ENCODE data around the gene HACD1.
"Not testable (repeated sequence)": the region's sequence is repeated elsewhere in the genome, so short reads cannot be mapped to it uniquely, and the experiment has no call there.

Gene HACD1

GRCh38 chr10:17597386-17597785, 19.8 kb downstream of the HACD1 start:
- H3K79me1 ChIP-seq (replicated peaks; ENCODE audit: low read length, poor library complexity, severe bottlenecking) = peaks cover 4% of the 10 kb centered on the region
- H3K4me1 ChIP-seq (ENCODE audit: control insufficient read depth, insufficient read depth, low read depth, low read length) = no peaks in the 10 kb centered on the region
- no peak overlapping the region for H3K9ac ChIP-seq (ENCODE audit: low read length)
- no peak overlapping the region for H2BK15ac ChIP-seq (ENCODE audit: low read depth, poor library complexity, severe bottlenecking)
- H3K4ac ChIP-seq (ENCODE audit: low read depth in 1 of 2, low read length in 2 of 2) = no peak overlapping the region
- H2BK5ac ChIP-seq (ENCODE audit: low read depth, low read length, poor library complexity, severe bottlenecking) = no peak overlapping the region
- H3K27me3 ChIP-seq (ENCODE audit: control insufficient read depth in 1 of 2, insufficient read depth in 1 of 2, low read length in 2 of 2) = no peaks in the 10 kb centered on the region
- H2AFZ ChIP-seq (ENCODE audit: low read depth, low read length) = no peak overlapping the region
- no peak for DNase-seq
- no peak overlapping the region for H3K23ac ChIP-seq (ENCODE audit: low read length in 2 of 2)
- H3K18ac ChIP-seq (ENCODE audit: low read depth in 1 of 2, low read length in 2 of 2) = no peak overlapping the region
- H3K36me3 ChIP-seq (ENCODE audit: control insufficient read depth in 1 of 2, insufficient read depth in 2 of 2, low read depth in 1 of 2, low read length in 2 of 2) = no peaks in the 10 kb centered on the region
- no peak overlapping the region for H3K27ac ChIP-seq (ENCODE audit: low read length, poor library complexity, severe bottlenecking)
- WGBS = 88% methylated on average over 3 of the region's 3 CpGs
- no peak overlapping the region for H2AK5ac ChIP-seq (ENCODE audit: low read length, severe bottlenecking)
- H3K9me3 ChIP-seq (ENCODE audit: control insufficient read depth, low read length) = no peaks in the 10 kb centered on the region
- H4K91ac ChIP-seq (ENCODE audit: low read length) = no peak overlapping the region
- H2BK12ac ChIP-seq (ENCODE audit: low read length in 2 of 2) = no peak overlapping the region
- no peak overlapping the region for H4K8ac ChIP-seq (ENCODE audit: low read length)
- H3K4me3 ChIP-seq (ENCODE audit: insufficient read depth in 1 of 2, low read depth in 1 of 2, low read length in 2 of 2) = no peak overlapping the region
- no peak overlapping the region for H3K4me2 ChIP-seq (ENCODE audit: low read length, poor library complexity, severe bottlenecking)
- H2BK120ac ChIP-seq (ENCODE audit: low read depth, low read length) = no peak overlapping the region
- H3K14ac ChIP-seq (ENCODE audit: low read length in 2 of 2) = no peak overlapping the region

DNA sequence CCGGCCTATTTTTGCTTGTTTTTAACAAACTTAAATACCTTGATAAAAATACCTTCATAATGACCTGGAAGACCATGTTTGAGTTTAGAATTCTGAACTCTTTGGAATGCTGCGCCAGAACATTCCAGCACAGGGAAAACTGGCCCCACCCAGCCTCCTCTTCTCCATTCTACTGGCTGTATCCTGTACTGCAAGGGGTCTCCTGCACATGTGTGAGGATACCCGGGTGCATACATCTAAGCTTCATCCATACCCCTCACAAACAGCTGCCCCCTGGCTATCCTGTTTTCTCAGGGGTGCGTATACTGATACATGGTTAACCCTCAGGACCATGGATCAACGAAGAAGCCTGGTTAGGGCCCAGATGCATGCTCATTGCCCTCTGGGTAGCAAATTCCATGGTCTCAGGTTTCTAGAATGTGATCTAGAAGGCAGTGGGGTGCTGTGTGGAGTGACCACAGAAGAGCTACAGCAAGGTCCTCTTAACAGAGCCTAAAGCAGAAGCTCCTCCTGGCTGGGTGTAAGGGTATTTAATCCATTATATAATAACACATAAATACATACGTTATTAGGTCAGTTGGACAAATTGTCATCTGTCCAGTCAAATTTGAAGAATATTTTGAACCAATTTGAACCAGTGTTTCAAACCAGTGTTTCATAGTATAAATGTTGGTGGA, 26.1 kb downstream of the HACD1 start:
- Histone ChIP-seq H3K9ac (ENCODE audit: low read length) (no peak overlapping the region), H2BK120ac (ENCODE audit: low read depth, low read length) (no peak overlapping the region), H2AK5ac (ENCODE audit: low read length, severe bottlenecking) (no peak overlapping the region), H3K14ac (ENCODE audit: low read length in 2 of 2) (no peak overlapping the region), H3K4me1 (ENCODE audit: control insufficient read depth, insufficient read depth, low read depth, low read length) (peaks cover 3% of the 10 kb centered on the region), H2BK15ac (ENCODE audit: low read depth, poor library complexity, severe bottlenecking) (no peak overlapping the region), H3K4me3 (ENCODE audit: insufficient read depth in 1 of 2, low read depth in 1 of 2, low read length in 2 of 2) (no peak overlapping the region), H3K18ac (ENCODE audit: low read depth in 1 of 2, low read length in 2 of 2) (no peak overlapping the region), H3K9me3 (ENCODE audit: control insufficient read depth, low read length) (no peaks in the 10 kb centered on the region), H3K36me3 (ENCODE audit: control insufficient read depth in 1 of 2, insufficient read depth in 2 of 2, low read depth in 1 of 2, low read length in 2 of 2) (peaks cover 0 to 4% of the 10 kb centered on the region in 2 experiments), H3K79me1 (replicated peaks; ENCODE audit: low read length, poor library complexity, severe bottlenecking) (no peaks in the 10 kb centered on the region), H2AFZ (ENCODE audit: low read depth, low read length) (no peak overlapping the region), H4K8ac (ENCODE audit: low read length) (no peak overlapping the region), H3K27me3 (ENCODE audit: control insufficient read depth in 1 of 2, insufficient read depth in 1 of 2, low read length in 2 of 2) (no peaks in the 10 kb centered on the region), H3K4me2 (ENCODE audit: low read length, poor library complexity, severe bottlenecking) (no peak overlapping the region), H2BK5ac (ENCODE audit: low read depth, low read length, poor library complexity, severe bottlenecking) (no peak overlapping the region), H3K27ac (ENCODE audit: low read length, poor library complexity, severe bottlenecking) (no peak overlapping the region), H3K4ac (ENCODE audit: low read depth in 1 of 2, low read length in 2 of 2) (no peak overlapping the region), H3K23ac (ENCODE audit: low read length in 2 of 2) (no peak overlapping the region), H2BK12ac (ENCODE audit: low read length in 2 of 2) (no peak overlapping the region), H4K91ac (ENCODE audit: low read length) (no peak overlapping the region)
- WGBS = 97% methylated on average over 4 of the region's 6 CpGs
- DNase-seq = no peak

GRCh38 chr10:17589316-17589715, 27.9 kb downstream of the HACD1 start:
- H3K14ac ChIP-seq (ENCODE audit: low read length in 2 of 2); H2BK15ac ChIP-seq (ENCODE audit: low read depth, poor library complexity, severe bottlenecking); H3K4me1 ChIP-seq (ENCODE audit: control insufficient read depth, insufficient read depth, low read depth, low read length); H3K4me3 ChIP-seq (ENCODE audit: insufficient read depth in 1 of 2, low read depth in 1 of 2, low read length in 2 of 2); H2BK120ac ChIP-seq (ENCODE audit: low read depth, low read length); H2BK5ac ChIP-seq (ENCODE audit: low read depth, low read length, poor library complexity, severe bottlenecking); H3K27ac ChIP-seq (ENCODE audit: low read length, poor library complexity, severe bottlenecking); H3K4ac ChIP-seq (ENCODE audit: low read depth in 1 of 2, low read length in 2 of 2); H3K36me3 ChIP-seq (ENCODE audit: control insufficient read depth in 1 of 2, insufficient read depth in 2 of 2, low read depth in 1 of 2, low read length in 2 of 2); H3K27me3 ChIP-seq (ENCODE audit: control insufficient read depth in 1 of 2, insufficient read depth in 1 of 2, low read length in 2 of 2); H3K4me2 ChIP-seq (ENCODE audit: low read length, poor library complexity, severe bottlenecking); H2BK12ac ChIP-seq (ENCODE audit: low read length in 2 of 2); H4K8ac ChIP-seq (ENCODE audit: low read length); H3K23ac ChIP-seq (ENCODE audit: low read length in 2 of 2); H2AFZ ChIP-seq (ENCODE audit: low read depth, low read length); H4K91ac ChIP-seq (ENCODE audit: low read length); DNase-seq; H3K79me1 ChIP-seq (replicated peaks; ENCODE audit: low read length, poor library complexity, severe bottlenecking); H2AK5ac ChIP-seq (ENCODE audit: low read length, severe bottlenecking); H3K9me3 ChIP-seq (ENCODE audit: control insufficient read depth, low read length); H3K9ac ChIP-seq (ENCODE audit: low read length); H3K18ac ChIP-seq (ENCODE audit: low read depth in 1 of 2, low read length in 2 of 2): not testable (repeated sequence)
- no CpG with 5 or more reads among the region's 1 CpG for WGBS

- H3K14ac ChIP-seq (ENCODE audit: low read length in 2 of 2) = no peak overlapping the region
- no peak overlapping the region for H3K9ac ChIP-seq (ENCODE audit: low read length)
- no peak overlapping the region for H3K27ac ChIP-seq (ENCODE audit: low read length, poor library complexity, severe bottlenecking)
- DNase-seq = no peak
- no peak overlapping the region for H3K4ac ChIP-seq (ENCODE audit: low read depth in 1 of 2, low read length in 2 of 2)
- no peaks in the 10 kb centered on the region for H3K27me3 ChIP-seq (ENCODE audit: control insufficient read depth in 1 of 2, insufficient read depth in 1 of 2, low read length in 2 of 2)
- no peak overlapping the region for H3K23ac ChIP-seq (ENCODE audit: low read length in 2 of 2)
- H3K9me3 ChIP-seq (ENCODE audit: control insufficient read depth, low read length) = no peaks in the 10 kb centered on the region
- no peak overlapping the region for H4K8ac ChIP-seq (ENCODE audit: low read length)
- peaks cover 0 to 4% of the 10 kb centered on the region in 2 experiments for H3K36me3 ChIP-seq (ENCODE audit: control insufficient read depth in 1 of 2, insufficient read depth in 2 of 2, low read depth in 1 of 2, low read length in 2 of 2)
- H2BK5ac ChIP-seq (ENCODE audit: low read depth, low read length, poor library complexity, severe bottlenecking) = no peak overlapping the region
- no peak overlapping the region for H2AFZ ChIP-seq (ENCODE audit: low read depth, low read length)
- H3K4me1 ChIP-seq (ENCODE audit: control insufficient read depth, insufficient read depth, low read depth, low read length) = peaks cover 3% of the 10 kb centered on the region
- no peak overlapping the region for H4K91ac ChIP-seq (ENCODE audit: low read length)
- H3K79me1 ChIP-seq (replicated peaks; ENCODE audit: low read length, poor library complexity, severe bottlenecking) = no peaks in the 10 kb centered on the region
- H3K18ac ChIP-seq (ENCODE audit: low read depth in 1 of 2, low read length in 2 of 2) = no peak overlapping the region
- H3K4me2 ChIP-seq (ENCODE audit: low read length, poor library complexity, severe bottlenecking) = no peak overlapping the region
- no peak overlapping the region for H2BK120ac ChIP-seq (ENCODE audit: low read depth, low read length)
- no peak overlapping the region for H2AK5ac ChIP-seq (ENCODE audit: low read length, severe bottlenecking)
- no peak overlapping the region for H2BK12ac ChIP-seq (ENCODE audit: low read length in 2 of 2)
- no CpG with 5 or more reads among the region's 2 CpGs for WGBS
- no peak overlapping the region for H2BK15ac ChIP-seq (ENCODE audit: low read depth, poor library complexity, severe bottlenecking)
- no peak overlapping the region for H3K4me3 ChIP-seq (ENCODE audit: insufficient read depth in 1 of 2, low read depth in 1 of 2, low read length in 2 of 2)
Measured at GRCh38 chr10:17588420-17588819, 28.8 kb downstream of the HACD1 start.

All from mesenchymal stem cell (in vitro differentiated cells and primary cell).